KMS-11 (cell line): ENCODE results near the gene CYB561.

Experiments
- H2AFZ ChIP-seq: fragments of 200-600 bp; sonication (generic); 2 replicates; pipeline ENCODE4 v1.6.1; 2016; ENCODE audit warnings: antibody characterized with exemption, mixed run types, low read depth
- H3K27ac ChIP-seq: fragments of 200-600 bp; sonication (generic); 2 replicates; pipeline ENCODE4 v1.6.1; 2016; ENCODE audit warnings: mild to moderate bottlenecking, mixed run types
- H3K27me3 ChIP-seq: fragments of 200-600 bp; sonication (generic); 2 replicates; pipeline ENCODE4 v1.6.1; 2017; ENCODE audit warnings: mild to moderate bottlenecking, low read depth, mixed run types, moderate library complexity; ENCODE audit not compliant: insufficient read depth
- H3K36me3 ChIP-seq: fragments of 200-600 bp; sonication (generic); 2 replicates; pipeline ENCODE4 v1.6.1; 2017; ENCODE audit warnings: mild to moderate bottlenecking, mixed run types; ENCODE audit not compliant: insufficient read depth
- H3K4me1 ChIP-seq: fragments of 200-600 bp; sonication (generic); 2 replicates; pipeline ENCODE4 v1.6.1; 2016; ENCODE audit warnings: mild to moderate bottlenecking, low read depth, mixed run types; ENCODE audit not compliant: poor library complexity, severe bottlenecking
- H3K4me2 ChIP-seq: fragments of 200-600 bp; sonication (generic); 2 replicates; pipeline ENCODE4 v1.7.0; 2016; ENCODE audit warnings: mild to moderate bottlenecking, mixed run types
- H3K4me3 ChIP-seq: fragments of 200-600 bp; sonication (generic); IDR thresholded peaks from 2 replicates; pipeline ENCODE4 v1.6.1; 2017; ENCODE audit warnings: low read depth, low read length, mixed read lengths; ENCODE audit not compliant: insufficient read depth
- H3K79me2 ChIP-seq: fragments of 200-600 bp; sonication (generic); 2 replicates; pipeline ENCODE4 v1.6.1; 2016; ENCODE audit warnings: low read depth, mixed run types; ENCODE audit not compliant: insufficient read depth
- H3K9ac ChIP-seq: fragments of 200-600 bp; sonication (generic); 2 replicates; pipeline ENCODE4 v1.6.1; 2016; ENCODE audit warnings: mild to moderate bottlenecking, mixed run types
- H4K20me1 ChIP-seq: fragments of 200-600 bp; sonication (generic); 2 replicates; pipeline ENCODE4 v1.6.1; 2016; ENCODE audit warnings: mild to moderate bottlenecking, mixed run types; ENCODE audit not compliant: insufficient read depth
- TF ChIP-seq, protein P1 (sequence below): fragments of 200-600 bp; sonication (generic); conservative IDR thresholded peaks from 2 replicates; pipeline ENCODE4 v1.6.1; 2017; ENCODE audit warnings: low read depth, mild to moderate bottlenecking, antibody characterized with exemption, low read length, moderate library complexity, mixed read lengths

CYB561 gene

DNA sequence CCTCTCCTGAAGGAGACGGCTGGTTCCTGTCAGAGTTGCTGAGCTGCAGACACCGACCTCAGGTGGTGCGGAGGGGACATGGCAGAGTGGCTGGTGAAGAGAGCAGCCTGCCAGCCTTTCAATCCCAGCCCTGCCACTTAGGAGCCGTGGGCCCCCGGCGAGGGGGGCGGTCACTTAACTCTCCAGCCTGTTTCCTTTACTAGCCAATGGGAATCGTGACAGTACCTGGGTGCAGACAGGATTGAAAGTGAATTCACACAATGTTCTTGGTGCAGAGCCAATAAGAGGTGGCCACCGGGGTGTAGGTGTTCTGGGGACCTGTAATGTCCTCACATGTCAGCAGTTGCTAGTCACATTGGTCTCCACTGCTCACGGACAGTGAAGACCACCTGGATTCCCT, 44.2 kb upstream of the CYB561 start:
- Histone ChIP-seq H3K4me2 (no peak overlapping the region), H3K9ac (no peak overlapping the region), H3K27ac (no peak overlapping the region), H3K4me1 (no peaks in the 10 kb centered on the region), H3K27me3 (peaks cover 90% of the 10 kb centered on the region), H3K79me2 (no peaks in the 10 kb centered on the region), H3K4me3 (no peak overlapping the region), H3K36me3 (no peaks in the 10 kb centered on the region), H4K20me1 (no peaks in the 10 kb centered on the region), H2AFZ (0 out of 2 replicates have a peak overlapping the region, but pooled peaks have one; percentile 20)
- TF ChIP-seq, protein P1, sequence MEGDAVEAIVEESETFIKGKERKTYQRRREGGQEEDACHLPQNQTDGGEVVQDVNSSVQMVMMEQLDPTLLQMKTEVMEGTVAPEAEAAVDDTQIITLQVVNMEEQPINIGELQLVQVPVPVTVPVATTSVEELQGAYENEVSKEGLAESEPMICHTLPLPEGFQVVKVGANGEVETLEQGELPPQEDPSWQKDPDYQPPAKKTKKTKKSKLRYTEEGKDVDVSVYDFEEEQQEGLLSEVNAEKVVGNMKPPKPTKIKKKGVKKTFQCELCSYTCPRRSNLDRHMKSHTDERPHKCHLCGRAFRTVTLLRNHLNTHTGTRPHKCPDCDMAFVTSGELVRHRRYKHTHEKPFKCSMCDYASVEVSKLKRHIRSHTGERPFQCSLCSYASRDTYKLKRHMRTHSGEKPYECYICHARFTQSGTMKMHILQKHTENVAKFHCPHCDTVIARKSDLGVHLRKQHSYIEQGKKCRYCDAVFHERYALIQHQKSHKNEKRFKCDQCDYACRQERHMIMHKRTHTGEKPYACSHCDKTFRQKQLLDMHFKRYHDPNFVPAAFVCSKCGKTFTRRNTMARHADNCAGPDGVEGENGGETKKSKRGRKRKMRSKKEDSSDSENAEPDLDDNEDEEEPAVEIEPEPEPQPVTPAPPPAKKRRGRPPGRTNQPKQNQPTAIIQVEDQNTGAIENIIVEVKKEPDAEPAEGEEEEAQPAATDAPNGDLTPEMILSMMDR = no peak

GRCh38 chr17:63489291-63489690, 43.2 kb upstream of the CYB561 start:
- no peak overlapping the region for H2AFZ ChIP-seq
- H3K27me3 ChIP-seq = peaks cover 89% of the 10 kb centered on the region
- H3K4me3 ChIP-seq = no peak overlapping the region
- no peaks in the 10 kb centered on the region for H3K36me3 ChIP-seq
- H3K4me1 ChIP-seq = no peaks in the 10 kb centered on the region
- TF ChIP-seq, protein P1 = no peak
- no peaks in the 10 kb centered on the region for H4K20me1 ChIP-seq
- no peak overlapping the region for H3K27ac ChIP-seq
- H3K4me2 ChIP-seq = no peak overlapping the region
- H3K79me2 ChIP-seq = no peaks in the 10 kb centered on the region
- no peak overlapping the region for H3K9ac ChIP-seq

- no peaks in the 10 kb centered on the region for H4K20me1 ChIP-seq
- H2AFZ ChIP-seq = no peak overlapping the region
- TF ChIP-seq, protein P1 = no peak
- H3K27ac ChIP-seq = no peak overlapping the region
- no peaks in the 10 kb centered on the region for H3K79me2 ChIP-seq
- H3K27me3 ChIP-seq = peaks cover 85% of the 10 kb centered on the region
- H3K4me1 ChIP-seq = no peaks in the 10 kb centered on the region
- H3K4me3 ChIP-seq = no peak overlapping the region
- H3K36me3 ChIP-seq = no peaks in the 10 kb centered on the region
- no peak overlapping the region for H3K9ac ChIP-seq
- H3K4me2 ChIP-seq = no peak overlapping the region
These were observed 42.7 kb upstream of the CYB561 start for GRCh38 chr17:63488851-63489250.

DNA sequence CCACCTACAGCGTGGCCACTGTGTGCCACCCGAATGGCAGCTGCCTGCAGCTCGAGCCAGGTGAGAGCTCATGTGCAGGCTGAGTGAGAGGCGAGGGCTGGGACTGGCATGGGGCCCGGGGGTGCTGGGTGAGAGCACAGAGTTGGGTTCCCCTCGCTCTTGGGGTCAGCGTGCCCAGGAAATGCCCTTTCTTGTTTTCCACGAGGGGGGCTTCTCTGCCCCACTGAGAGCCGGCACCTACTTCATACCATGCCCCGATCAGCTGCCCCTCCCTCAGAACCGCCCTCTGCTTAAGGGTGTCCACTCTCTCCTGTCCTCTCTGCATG, 40.9 kb upstream of the CYB561 start:
- TF ChIP-seq, protein P1 = no peak
- Histone ChIP-seq H4K20me1 (no peaks in the 10 kb centered on the region), H3K27ac (no peak overlapping the region), H2AFZ (no peak overlapping the region), H3K79me2 (no peaks in the 10 kb centered on the region), H3K27me3 (peaks cover 79% of the 10 kb centered on the region), H3K36me3 (no peaks in the 10 kb centered on the region), H3K4me1 (no peaks in the 10 kb centered on the region), H3K9ac (no peak overlapping the region), H3K4me3 (no peak overlapping the region), H3K4me2 (no peak overlapping the region)
